Stimulated activated CD4-positive, alpha-beta T cell treated with anti-CD3 and anti-CD28 coated beads, Interleukin-4, amount 100 ng/mL, for 4 hours (primary cell): ENCODE results near the gene SCTR.
"Not testable (repeated sequence)": the region's sequence is repeated elsewhere in the genome, so short reads cannot be mapped to it uniquely, and the experiment has no call there.

ENCODE experiments used
- DNase-seq, 2 experiments: peaks; one replicate each; pipeline ENCODE4 v3.0.0-alpha.2; 2020

SCTR gene

DNA sequence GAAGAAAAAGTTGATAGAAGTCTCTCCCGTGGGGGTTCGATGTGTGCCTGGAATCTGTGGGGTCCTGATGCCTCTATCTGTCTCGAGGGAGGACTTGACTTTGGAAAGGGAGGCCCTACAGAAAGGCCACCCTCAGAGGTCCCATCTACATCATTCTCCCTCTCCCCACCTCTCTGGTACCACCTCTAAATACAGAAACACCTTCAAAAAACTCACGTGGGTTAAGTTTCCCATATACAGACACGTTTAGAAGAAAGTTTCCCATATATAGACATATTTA, 97.9 kb downstream of the SCTR start:
- DNase-seq = no peak

DNA sequence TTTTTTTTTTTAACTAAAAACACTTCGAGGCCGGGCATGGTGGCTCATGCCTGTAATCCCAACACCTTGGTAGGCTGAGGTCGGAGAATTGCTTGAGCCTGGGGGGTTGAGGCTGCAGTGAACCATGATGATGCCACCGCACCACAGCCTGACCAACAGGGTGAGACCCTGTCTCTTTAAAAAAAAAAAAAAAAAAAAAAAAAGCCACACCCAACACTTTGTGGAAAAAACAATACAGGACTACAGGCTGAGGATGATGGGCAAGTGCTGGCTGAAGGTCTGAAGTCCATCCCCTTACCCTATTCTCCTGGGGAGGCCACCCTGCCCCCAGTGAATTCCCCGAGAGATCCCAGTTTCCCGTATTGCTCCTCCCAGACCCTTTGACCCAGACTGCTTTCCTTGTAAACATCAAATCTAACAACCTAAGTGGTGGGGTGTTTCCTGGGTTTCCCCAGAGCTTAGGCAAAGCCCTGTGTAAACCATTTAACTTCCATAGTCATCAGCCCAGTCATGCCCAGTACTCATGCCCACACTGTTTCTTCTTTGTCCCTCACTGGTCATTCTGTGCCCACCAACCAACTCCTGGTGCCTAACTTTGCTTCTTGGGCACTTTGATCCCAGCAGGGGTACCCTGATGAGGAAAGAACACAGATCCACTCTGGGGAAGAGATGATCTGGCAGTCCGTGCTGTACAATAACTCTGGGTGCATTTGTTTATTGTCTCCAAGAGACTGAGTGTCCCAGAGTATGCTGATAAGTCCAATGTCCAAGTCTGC, 98.5 kb downstream of the SCTR start:
- DNase-seq = no peak

DNA sequence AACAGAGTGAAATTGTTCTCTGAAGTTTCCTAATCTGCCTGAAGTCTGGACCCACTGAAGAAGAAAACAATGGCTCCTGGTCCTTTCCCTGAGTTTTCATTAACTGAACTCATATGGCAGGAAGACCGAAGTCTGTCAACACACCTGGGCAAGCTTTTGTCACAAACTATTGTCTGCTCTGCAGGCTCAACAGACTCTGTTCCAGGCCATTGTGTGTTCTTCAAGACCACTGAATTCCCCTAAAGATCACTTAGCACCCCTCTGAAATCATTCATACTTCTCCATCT, 99.2 kb downstream of the SCTR start:
- no peak for DNase-seq

DNA sequence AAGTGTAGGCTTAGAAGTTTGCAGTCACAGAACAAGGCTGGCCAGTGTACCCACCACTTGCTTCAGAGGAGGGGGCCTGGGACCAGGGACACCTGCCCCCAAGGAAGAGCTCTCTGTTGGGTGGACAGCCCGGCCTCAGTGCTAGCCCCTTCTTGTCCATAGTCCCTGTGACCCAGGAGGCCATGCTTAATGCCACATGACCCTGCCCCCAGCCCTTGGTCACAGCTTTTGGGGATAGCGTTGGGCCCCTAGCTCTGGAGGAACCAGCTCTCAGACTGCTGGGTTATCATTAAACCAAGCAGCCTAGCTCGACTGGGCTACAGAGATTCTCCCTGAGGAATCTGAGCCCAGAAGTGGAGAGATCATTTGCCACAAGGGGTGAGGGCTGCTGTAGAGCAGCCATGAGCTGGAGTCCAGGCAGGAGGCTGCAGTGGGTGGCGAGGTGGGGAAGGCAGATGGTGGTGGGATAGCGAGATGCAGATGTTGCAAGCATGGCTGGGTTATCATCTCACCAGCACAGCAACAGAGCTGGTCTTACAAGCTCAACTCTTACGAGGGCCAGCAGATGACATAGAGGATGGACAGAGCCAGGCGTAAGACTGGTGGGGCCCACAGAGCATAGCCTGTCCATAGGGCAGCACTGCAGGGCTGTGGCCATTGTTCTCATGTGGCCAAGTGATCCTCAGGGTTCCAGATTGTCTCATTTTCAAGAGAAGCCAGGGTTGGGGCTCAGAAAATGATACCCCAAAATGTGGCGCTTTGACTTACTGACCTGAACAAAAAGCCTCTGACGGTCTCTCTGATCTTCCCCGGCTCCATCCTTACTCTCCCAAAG, 99.8 kb downstream of the SCTR start:
- DNase-seq = no peak

DNA sequence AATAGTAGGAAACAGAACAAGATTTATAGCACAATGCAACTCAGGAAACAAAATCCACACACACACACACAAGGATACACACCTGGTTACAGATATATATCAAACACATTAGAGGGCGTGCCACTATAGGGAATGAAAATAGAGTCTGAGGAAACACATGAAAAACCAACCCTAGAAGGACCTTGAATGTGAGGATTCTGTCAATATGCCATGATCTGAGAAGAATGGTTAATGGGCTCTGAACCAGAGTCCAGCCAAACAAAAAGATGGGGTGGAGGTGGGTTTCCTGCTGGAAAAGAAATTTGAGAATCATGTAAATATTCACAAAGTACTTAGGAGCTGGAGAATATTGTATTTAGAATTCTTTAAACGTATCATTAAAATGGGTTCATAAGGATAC, 100.5 kb downstream of the SCTR start:
- no peak for DNase-seq

DNA sequence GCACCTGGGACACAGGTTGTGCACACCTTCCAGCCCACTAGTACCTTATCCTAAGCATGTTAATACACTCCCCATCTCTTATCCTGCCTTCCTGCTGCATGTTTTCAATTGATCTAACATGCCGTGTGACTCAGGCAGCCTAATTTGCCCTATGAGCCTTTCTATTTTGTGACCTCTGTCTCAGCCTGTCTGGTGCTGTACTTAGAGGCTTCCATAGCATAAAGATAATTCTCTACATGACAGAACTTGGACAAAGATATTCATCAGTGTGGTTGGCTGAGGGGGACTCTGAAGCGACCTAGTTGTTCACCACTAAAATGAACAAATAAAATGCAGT, 101.2 kb downstream of the SCTR start:
- DNase-seq = no peak

DNA sequence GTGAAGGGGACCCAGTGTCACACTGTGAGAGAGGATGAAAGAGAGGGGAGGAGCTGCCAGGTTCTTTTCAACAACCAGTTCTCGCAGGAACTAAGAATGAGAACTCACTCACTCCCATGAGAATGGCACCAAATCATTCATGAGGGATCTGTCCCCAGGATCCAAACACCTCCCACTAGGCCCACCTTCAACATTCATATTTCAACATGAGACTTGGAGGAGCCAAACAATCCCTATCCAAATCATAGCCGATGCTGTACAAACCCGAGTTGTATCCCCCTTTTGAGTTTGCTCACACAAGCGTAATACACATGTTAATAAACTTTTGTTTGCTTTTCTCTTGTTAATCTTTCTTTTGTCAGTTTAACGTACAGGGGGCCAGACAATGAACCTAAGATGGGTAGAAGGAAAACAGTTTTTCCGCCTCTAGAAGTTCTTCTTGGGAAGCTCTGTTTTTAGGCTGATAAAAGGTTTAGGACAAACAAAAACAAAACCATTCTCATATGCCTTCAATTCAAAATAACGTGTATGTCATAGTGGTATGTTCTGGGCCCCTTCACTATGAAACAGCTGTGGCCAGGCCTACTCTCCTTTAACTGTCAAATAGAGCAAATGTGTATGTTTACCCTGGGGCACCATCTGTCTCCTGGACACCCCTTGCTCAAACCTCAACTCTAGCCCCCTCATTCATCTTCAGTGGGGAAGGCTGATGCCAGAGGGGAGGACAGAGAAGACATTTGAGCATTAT, 101.7 kb downstream of the SCTR start:
- no peak for DNase-seq

DNA sequence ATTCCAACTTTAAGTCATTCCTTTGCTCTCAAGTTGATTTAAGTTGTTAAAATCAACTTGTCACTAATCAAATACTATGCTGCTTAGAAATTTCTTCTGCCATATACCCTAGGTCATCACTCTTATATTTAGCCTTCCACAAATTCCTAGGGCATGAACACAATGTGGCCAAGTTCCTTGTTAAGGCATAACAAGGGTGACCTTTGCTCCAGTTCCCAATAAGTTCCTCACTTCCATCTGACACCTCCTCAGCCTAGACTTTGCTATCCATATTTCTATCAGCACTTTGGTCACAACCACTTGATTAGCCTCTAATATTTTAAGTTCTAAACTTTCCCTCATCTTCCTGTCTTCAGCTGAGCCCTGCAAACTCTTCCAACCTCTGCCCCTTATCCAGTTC, 102.5 kb downstream of the SCTR start:
- DNase-seq = no peak

DNA sequence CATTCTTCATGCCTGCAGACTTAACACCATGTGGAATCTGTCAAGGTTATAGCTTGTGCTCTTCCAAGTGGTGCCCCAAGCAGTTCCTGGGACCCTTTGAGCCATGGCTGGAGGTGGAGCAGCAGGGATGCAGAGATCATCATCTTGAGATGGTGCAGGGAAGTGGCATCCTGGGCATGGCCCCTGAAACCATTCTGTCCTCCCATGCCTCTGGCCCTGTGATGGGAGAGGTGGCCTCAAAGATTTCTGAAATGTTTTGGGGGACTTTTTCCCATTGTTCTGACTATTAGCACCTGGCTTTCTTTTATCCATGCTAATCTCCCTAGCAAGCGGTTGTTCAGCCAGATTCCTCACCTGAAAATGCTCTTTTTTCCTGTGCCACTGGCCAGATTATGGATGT, 103.0 kb downstream of the SCTR start:
- no peak for DNase-seq

DNA sequence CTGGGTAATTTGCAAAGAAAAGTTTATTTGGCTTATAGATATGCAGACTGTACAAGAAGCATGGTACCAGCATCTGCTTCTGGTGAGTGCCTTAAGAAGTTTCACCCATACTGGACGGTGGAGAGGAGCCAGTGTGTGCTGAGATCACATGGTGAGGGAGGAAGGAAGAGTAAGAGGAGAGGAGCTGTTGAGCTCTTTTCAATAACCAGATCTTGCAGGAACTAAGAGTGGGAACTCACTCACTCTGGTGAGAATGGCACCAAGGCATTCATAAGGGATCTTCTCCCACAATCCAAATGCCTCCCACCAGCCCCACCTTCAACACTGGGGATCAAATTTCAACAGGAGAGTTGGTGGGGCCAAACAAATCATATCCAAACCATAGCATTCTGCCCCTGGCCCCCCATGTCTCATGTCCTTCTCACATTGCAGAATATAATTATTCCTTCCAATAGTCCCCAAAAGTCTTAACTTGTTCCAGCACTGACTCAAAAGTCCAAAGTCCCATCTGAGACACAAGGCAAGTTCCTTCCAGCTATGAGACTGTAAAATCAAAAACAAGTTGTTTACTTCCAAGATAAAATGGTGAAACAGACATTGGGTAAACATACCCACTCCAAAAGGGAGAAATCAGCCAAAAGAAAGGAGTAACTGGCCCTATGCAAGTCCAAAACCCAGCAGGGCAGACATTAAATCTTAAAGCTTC, 104.3 kb downstream of the SCTR start:
- no peak for DNase-seq

DNA sequence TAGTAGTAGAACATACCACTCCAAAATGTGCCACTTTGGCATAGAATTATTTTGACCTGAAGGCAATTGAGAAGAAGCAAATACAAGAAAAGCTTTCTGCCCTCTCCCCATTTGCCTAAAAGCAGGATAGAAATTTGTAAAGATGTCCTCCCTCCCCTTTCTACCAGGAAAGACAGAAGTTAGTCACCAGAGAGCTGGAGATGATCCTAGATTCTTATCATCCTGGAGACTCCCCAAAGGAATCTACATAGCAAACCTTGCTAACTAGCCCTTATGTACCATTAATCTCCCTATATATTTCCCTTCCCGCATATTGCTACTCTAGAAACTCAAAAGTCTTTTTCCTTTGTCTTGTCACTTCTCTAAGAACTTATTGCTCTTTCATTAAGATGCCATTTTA, 105.2 kb downstream of the SCTR start:
- no peak for DNase-seq

DNA sequence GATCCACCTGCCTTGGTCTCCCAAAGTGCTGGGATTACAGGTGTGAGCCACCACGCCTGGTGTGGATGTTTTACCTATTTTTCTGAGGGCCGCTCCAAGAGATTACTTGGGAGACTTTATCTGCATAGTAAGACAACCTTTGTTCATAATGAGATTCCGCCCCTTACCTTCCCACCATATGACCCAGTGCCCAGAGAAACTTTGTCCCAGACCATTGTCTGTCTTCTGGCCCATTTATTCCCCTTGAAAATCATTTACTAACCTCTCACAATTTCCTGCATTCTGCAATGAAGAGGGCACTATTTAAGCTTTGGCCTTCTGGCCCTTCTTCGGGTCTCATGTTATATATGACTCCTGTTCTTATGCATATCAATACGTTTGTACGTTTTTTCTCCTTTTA, 106.4 kb downstream of the SCTR start:
- DNase-seq = no peak

DNA sequence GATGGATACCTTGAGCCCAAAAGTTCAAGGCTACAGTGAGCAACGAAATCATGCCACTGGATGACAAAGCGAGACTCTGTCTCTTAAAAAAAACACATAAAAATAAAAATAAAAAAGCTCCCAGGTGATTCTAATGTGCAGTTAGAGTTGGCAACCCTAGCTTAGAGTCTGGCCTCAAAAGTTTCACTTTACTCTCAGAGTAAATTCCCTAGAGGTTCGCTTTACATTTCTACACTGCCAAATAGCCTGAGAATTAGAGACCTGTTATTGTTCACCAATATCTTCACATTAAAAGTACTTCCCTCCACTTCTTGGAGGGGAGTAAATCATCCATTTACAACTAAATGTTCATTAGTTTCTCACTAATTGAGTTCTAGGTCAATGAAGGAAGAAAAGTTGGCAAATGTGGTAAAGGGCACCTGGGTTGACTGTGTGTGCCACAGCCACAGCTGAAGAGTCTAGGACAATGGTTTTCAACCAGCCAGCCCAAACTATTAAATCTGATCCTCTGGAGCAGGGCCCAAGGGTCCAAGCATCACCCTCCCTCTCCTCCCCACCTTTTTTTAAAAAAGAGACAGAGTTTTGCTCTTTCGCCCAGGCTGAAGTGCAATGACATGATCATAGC, 107.9 kb downstream of the SCTR start:
- no peak for DNase-seq

DNA sequence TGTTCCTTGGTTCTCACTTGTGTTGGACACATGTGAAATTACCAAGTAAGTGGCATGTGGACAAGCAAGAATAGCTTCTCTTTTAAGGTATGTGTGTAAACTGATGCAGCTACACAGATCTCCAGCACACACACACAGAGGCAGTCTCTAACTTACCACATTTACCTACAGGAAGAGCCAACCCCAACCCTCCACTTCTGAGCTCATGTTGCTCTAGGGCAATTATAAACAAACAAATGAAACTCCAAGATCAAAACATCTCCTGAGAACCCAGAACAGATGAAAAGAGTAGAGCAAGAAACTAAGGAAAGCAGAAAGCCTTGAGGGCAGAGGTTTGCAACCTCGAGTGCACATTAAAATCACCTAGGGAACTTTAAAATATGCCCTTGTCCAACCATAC, 108.7 kb downstream of the SCTR start:
- DNase-seq = no peak

DNA sequence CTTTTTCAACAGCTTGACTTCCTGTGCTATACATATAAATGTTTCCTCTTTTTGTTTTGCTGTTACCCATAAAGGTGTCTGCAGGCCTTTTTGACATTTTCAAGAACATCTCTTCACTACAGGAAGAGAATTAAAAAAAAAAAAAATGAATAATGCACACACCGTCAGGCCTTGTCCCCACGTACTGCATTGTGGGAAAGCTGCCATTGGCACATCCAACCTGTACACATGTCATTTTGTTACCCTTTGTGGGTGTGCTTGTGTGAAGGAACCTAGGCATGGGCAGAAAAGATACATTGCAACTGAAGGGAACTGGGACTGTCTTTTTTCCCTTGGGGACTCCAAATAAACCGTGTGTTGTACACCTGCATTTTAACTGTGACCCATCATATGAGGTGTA, 109.4 kb downstream of the SCTR start:
- no peak for DNase-seq

DNA sequence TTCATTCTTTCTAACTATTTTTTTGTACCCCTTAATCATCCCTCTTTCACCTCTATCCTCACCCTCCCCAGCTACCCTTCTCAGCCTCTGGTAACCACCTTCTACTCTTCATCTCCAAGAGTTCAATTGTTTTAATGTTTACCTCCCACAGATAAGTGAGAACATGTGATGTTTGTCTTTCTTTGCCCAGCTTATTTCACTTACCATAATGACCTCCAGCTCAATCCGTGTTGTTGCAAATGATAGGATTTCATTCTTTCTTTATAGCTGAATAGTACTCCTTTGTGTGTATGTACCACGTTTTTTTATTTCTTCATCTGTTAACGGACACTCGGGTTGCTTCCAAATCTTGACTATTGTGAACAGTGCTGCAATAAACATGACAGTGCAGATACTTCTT, 114.8 kb downstream of the SCTR start:
- no peak for DNase-seq

DNA sequence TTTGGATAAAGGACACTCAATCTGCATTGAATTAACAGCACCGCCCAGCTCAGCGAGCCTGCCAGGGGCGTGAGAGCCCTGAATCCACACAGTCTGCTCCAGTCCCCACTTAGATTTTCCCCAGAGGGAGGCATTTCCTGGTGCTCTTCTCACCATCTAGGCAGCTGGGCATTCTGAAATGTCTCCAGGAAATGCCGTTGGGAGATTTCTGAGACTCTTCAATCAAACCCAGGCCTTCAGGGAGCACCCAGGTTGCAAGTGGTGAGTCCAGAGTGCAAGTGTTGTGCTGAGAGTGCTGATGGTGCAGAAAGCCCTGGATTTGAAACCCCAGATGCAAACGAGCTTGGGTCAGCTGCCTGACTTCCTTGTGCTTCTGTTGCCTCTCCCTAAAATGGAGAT, 116.1 kb downstream of the SCTR start:
- DNase-seq = no peak

DNA sequence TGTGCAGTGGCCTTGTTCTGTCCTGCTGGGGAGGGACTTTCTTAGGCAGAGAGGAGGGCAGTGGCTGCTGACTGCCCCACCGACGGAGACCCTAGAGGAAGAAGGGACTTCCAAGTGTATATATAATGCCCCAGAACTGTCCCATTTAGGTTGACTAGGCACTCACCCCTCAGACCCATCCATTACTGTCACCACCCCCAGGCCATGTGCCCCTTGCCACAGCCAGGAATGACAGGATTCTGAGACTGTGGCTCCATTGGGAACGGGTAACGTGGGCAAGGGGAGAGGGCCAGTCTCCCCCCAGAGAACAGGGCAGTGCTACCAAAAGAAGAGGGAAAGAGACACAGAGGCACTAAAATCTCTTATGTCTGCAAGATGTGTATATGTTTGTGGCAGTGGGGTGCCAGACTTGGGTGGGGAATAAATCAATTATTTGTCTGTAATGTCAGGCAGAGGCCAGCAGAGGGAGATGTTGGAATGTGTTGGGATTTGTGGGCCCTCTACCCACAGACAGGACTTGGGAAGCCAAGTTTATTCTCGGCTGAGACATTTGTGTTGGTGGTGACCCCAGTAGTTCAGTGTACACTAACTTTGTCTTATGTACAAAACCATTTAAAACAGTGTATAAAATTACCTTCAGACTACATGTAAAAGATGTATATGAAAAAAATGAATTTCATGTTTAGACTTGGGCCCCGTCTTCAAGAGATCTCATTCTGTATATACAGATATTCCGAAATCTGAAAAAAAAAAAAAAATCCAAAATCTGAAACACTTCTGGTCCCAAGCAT, 116.7 kb downstream of the SCTR start:
- no peak for DNase-seq

DNA sequence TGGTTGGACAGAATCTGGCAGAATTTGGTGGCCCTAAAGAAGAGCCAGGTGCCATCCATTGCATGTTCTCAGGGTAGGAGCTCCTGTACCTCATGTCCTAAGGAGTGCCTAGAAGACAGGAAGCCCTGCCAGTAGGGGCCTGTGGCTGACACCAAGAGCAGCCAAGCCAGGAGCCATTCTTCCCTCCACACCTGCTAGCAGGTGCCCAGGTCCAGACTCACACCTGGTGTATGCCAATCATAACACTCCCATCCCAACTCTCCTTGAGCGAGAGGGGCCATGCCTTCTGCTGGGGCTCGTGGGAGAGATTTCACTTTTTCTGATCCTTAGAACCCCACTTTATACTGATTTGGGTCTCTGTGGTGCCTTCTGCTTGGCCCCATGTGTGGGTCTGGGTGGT, 119.1 kb downstream of the SCTR start:
- DNase-seq = no peak

DNA sequence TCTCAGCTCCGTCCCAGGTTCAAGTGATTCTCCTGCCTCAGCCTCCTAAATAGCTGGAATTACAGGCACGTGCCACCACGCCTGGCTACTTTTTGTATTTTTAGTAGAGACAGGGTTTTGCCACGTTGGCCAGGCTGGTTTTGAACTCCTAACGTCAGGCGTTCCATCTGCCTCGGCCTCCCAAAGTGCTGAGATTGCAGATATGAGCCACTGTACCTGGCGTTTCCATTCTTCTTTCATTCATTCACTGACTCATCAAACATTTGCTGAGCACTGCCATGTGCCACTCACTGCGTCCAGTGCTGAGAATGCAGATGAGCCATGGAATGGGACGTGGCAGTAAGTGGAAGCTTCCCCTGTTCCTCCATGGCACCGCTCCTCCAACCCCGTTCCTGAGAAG, 120.7 kb downstream of the SCTR start:
- DNase-seq = not testable (repeated sequence)

DNA sequence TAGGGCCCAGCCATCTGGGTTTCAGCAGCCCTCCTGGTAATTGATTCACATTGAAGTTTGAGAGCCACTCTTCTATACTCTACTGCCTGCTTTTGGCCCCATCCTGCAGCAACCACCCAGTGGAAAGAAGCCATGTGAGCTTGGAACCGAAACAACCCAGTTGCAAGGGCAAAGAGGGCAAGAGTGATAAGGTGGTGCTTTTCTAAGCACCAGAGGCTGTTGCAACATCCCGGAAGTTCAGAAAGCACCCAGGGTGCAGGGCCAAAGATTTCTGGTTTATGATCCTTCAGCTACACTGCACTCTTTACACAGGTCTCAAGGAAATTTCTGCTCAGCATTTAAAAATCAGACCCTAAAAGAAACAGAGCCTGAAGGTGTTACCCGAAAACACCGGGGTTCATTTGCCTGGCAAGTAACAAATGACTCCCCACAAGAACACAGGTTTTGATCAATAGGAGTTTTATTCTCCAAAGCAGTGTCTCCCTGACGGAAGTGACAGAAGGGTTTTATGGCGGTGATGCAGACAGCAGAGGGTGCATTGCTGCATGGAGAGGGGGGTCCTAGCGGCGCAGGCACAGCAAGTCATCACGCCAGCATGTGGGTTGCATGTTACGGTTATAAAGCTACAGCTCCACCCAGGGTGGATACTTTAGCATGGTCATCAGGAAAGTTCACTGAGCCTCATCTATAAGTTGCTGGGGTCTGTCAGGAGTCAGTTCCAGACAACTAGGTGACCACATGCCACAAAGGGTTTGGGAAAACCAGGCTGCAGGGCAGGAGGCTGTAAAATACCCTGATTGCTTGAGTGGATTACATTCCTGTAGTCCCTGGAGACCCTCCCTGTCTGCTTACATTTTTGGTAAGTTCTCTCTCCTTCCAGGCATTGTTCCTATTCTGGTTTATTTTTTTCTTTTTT, 121.4 kb downstream of the SCTR start:
- no peak for DNase-seq
